GM23338 (cell line): ENCODE measurements around the gene RTEL1.

Experiments
- CREB1 ChIP-seq: fragments of 250-450 bp; sonication (Bioruptor Pico); IDR thresholded peaks from 2 replicates; pipeline ENCODE4 v1.5.0; 2020; ENCODE audit warnings: low read depth, mild to moderate bottlenecking, moderate library complexity
- EZH2 ChIP-seq: fragments of 200-600 bp; sonication (generic); IDR thresholded peaks from one replicate; pipeline ENCODE4 v1.8.0; 2017; ENCODE audit warnings: antibody characterized with exemption, mild to moderate bottlenecking, low read depth; ENCODE audit not compliant: unreplicated experiment
- EZH2phosphoT487 ChIP-seq: fragments of 200-600 bp; sonication (generic); IDR thresholded peaks from one replicate; pipeline ENCODE4 v1.8.1; 2018; ENCODE audit warnings: antibody characterized with exemption; ENCODE audit not compliant: unreplicated experiment
- JUNB ChIP-seq: IDR thresholded peaks from one replicate; pipeline ENCODE4 v1.6.1; 2016; ENCODE audit warnings: antibody characterized with exemption; ENCODE audit not compliant: unreplicated experiment
- POLR2AphosphoS5 ChIP-seq: IDR thresholded peaks from 2 replicates; pipeline ENCODE4 v1.6.1; 2016; ENCODE audit warnings: antibody characterized with exemption, low read depth
- REST ChIP-seq: IDR thresholded peaks from one replicate; pipeline ENCODE4 v1.6.1; 2018; ENCODE audit warnings: antibody characterized with exemption; ENCODE audit not compliant: unreplicated experiment
- STAT1 ChIP-seq: IDR thresholded peaks from one replicate; pipeline ENCODE4 v1.6.1; 2016; ENCODE audit warnings: antibody characterized with exemption; ENCODE audit not compliant: unreplicated experiment
- ZNF114 ChIP-seq: fragments of 250-450 bp; sonication (Bioruptor Pico); IDR thresholded peaks from 2 replicates; pipeline ENCODE4 v1.5.0; 2020; ENCODE audit warnings: mild to moderate bottlenecking, moderate library complexity
- ZNF331 ChIP-seq: fragments of 250-450 bp; sonication (Bioruptor Pico); IDR thresholded peaks from 2 replicates; pipeline ENCODE4 v1.5.0; 2020; ENCODE audit warnings: low read depth, mild to moderate bottlenecking, moderate library complexity
- TF ChIP-seq, protein P1 (sequence below), 2 experiments: fragments of 200-600 bp in 1 of 2; sonication (generic) in 1 of 2; conservative IDR thresholded peaks; 2 replicates each; pipeline versions ENCODE4 v1.5.1 to v1.6.1; 2016 to 2017; ENCODE audit warnings: antibody characterized with exemption in 2 of 2, low read depth in 2 of 2, mild to moderate bottlenecking in 2 of 2, moderate library complexity in 1 of 2

DNA sequence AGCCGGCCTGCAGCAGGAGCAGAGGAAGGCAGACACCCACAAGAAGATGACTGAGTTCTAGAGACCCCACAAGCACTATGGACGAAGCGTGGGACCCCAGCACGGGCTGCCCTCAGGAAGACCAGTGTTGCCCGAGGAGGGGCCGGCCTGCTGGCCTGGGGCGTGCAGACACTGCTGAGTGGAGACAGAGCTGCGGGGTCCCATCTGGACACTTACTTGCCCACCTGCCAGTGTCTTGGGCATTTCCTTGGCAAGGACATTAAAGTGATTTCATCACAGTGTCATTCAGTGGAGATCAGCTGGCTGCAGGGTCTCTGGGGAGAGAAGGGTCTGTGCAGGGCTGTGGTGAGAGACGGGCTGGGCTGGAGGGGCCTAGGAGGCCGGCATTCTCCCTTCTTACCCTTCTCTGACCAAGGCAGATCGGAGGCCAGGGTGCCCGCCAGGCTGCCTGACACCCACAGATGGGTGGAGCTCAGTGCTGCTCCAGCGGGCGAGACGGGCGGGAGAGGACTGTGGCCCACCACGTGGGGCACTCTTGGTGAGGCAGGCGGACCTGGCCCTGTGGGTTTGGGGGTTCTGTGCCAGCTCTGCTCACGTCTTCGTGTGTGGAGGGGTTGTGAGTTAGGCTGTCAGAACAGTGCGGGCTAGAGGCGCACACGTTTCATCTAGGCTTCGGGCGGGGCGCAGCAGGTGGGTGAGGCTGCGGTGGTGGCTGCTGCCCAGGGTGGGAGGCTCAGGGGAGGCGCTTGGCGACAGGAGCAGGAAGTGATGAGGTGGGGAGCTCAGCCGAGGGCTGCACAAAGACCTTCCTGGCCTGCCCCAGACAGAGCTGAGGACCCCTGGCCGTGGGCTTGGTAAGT is 78.0 kb downstream of the RTEL1 start, which contains the start of gene LIME1:
- TF ChIP-seq, protein P1, sequence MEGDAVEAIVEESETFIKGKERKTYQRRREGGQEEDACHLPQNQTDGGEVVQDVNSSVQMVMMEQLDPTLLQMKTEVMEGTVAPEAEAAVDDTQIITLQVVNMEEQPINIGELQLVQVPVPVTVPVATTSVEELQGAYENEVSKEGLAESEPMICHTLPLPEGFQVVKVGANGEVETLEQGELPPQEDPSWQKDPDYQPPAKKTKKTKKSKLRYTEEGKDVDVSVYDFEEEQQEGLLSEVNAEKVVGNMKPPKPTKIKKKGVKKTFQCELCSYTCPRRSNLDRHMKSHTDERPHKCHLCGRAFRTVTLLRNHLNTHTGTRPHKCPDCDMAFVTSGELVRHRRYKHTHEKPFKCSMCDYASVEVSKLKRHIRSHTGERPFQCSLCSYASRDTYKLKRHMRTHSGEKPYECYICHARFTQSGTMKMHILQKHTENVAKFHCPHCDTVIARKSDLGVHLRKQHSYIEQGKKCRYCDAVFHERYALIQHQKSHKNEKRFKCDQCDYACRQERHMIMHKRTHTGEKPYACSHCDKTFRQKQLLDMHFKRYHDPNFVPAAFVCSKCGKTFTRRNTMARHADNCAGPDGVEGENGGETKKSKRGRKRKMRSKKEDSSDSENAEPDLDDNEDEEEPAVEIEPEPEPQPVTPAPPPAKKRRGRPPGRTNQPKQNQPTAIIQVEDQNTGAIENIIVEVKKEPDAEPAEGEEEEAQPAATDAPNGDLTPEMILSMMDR (conservative IDR thresholded peaks at IDR 0.05; ENCODE audit: low read depth in 2 of 2): no peak
- TF ChIP-seq EZH2phosphoT487 (no peak), CREB1 (CRISPR knock-in tag) (no peak), REST (no peak), POLR2AphosphoS5 (no peak), EZH2 (no peak), JUNB (no peak), ZNF331 (CRISPR knock-in tag) (no peak), ZNF114 (CRISPR knock-in tag) (no peak), STAT1 (no peak)
